ENCODE measurements around the gene POTEH.
"Not testable (repeated sequence)": the region's sequence is repeated elsewhere in the genome, so short reads cannot be mapped to it uniquely, and the experiment has no call there.

POTEH gene

GRCh38 chr22:15689749-15690125 lies at the start of gene POTEH:
TSS of gene POTEH (plus strand) at chr22:15690026. CDS start at chr22:15690078, 52 bp downstream.
- H3K4me1 ChIP-seq; H3K4me3 ChIP-seq; H3K9ac ChIP-seq; H3K36me3 ChIP-seq; H3K27ac ChIP-seq; H3K4me2 ChIP-seq; H4K20me1 ChIP-seq; H3K9me3 ChIP-seq (replicated peaks in 1 of 11); H3K27me3 ChIP-seq: not testable (repeated sequence)

- H3K4me2 ChIP-seq; H4K20me1 ChIP-seq; H3K27me3 ChIP-seq; H3K4me1 ChIP-seq; H3K9me3 ChIP-seq (replicated peaks in 1 of 11); H3K27ac ChIP-seq; H3K36me3 ChIP-seq; H3K9ac ChIP-seq; H3K4me3 ChIP-seq: not testable (repeated sequence)
Observed at GRCh38 chr22:15642288-15642861, 47.5 kb upstream of the POTEH start.

GRCh38 chr22:15651954-15652353 lies 37.9 kb upstream of the POTEH start:
- H3K4me3 ChIP-seq; H3K9ac ChIP-seq; H3K27me3 ChIP-seq; H3K4me2 ChIP-seq; H4K20me1 ChIP-seq; H3K4me1 ChIP-seq; H3K9me3 ChIP-seq (replicated peaks in 1 of 11); H3K27ac ChIP-seq; H3K36me3 ChIP-seq: not testable (repeated sequence)

GRCh38 chr22:15652738-15653137 lies 37.1 kb upstream of the POTEH start:
- H3K4me2 ChIP-seq; H3K9me3 ChIP-seq (replicated peaks in 1 of 11); H3K27ac ChIP-seq; H4K20me1 ChIP-seq; H3K4me1 ChIP-seq; H3K36me3 ChIP-seq; H3K9ac ChIP-seq; H3K4me3 ChIP-seq; H3K27me3 ChIP-seq: not testable (repeated sequence)

- not testable (repeated sequence) for H3K36me3 ChIP-seq; H3K4me3 ChIP-seq; H3K9me3 ChIP-seq (replicated peaks in 1 of 11); H4K20me1 ChIP-seq; H3K4me1 ChIP-seq; H3K27ac ChIP-seq; H3K4me2 ChIP-seq; H3K27me3 ChIP-seq; H3K9ac ChIP-seq
Observed at GRCh38 chr22:15653241-15653640, 36.6 kb upstream of the POTEH start.

GRCh38 chr22:15661102-15661501 lies 28.7 kb upstream of the POTEH start:
- not testable (repeated sequence) for H3K36me3 ChIP-seq; H3K4me3 ChIP-seq; H3K9ac ChIP-seq; H4K20me1 ChIP-seq; H3K27me3 ChIP-seq; H3K9me3 ChIP-seq (replicated peaks in 1 of 11); H3K4me2 ChIP-seq; H3K4me1 ChIP-seq; H3K27ac ChIP-seq

- not testable (repeated sequence) for H3K4me1 ChIP-seq; H3K9ac ChIP-seq; H3K36me3 ChIP-seq; H3K4me2 ChIP-seq; H3K4me3 ChIP-seq; H3K27ac ChIP-seq; H4K20me1 ChIP-seq; H3K27me3 ChIP-seq; H3K9me3 ChIP-seq (replicated peaks in 1 of 11)
Observed at GRCh38 chr22:15664682-15665081, 25.1 kb upstream of the POTEH start.

- not testable (repeated sequence) for H3K36me3 ChIP-seq; H3K9ac ChIP-seq; H3K9me3 ChIP-seq (replicated peaks in 1 of 11); H3K4me2 ChIP-seq; H3K27me3 ChIP-seq; H4K20me1 ChIP-seq; H3K4me1 ChIP-seq; H3K27ac ChIP-seq; H3K4me3 ChIP-seq
Observed at GRCh38 chr22:15665478-15665877, 24.3 kb upstream of the POTEH start.

- H3K9ac ChIP-seq; H3K4me1 ChIP-seq; H3K27ac ChIP-seq; H3K36me3 ChIP-seq; H3K4me2 ChIP-seq; H3K27me3 ChIP-seq; H4K20me1 ChIP-seq; H3K4me3 ChIP-seq; H3K9me3 ChIP-seq (replicated peaks in 1 of 11): not testable (repeated sequence)
Observed at GRCh38 chr22:15669430-15669829, 20.4 kb upstream of the POTEH start.

- H3K27me3 ChIP-seq; H3K36me3 ChIP-seq; H3K4me1 ChIP-seq; H3K9me3 ChIP-seq (replicated peaks in 1 of 11); H4K20me1 ChIP-seq; H3K9ac ChIP-seq; H3K27ac ChIP-seq; H3K4me3 ChIP-seq; H3K4me2 ChIP-seq: not testable (repeated sequence)
Observed at GRCh38 chr22:15679702-15680101, 10.1 kb upstream of the POTEH start.

- H3K9ac ChIP-seq; H3K4me2 ChIP-seq; H3K9me3 ChIP-seq (replicated peaks in 1 of 11); H4K20me1 ChIP-seq; H3K4me1 ChIP-seq; H3K27me3 ChIP-seq; H3K36me3 ChIP-seq; H3K27ac ChIP-seq; H3K4me3 ChIP-seq: not testable (repeated sequence)
Observed at GRCh38 chr22:15684115-15684514, 5.7 kb upstream of the POTEH start.

- H3K36me3 ChIP-seq; H3K9me3 ChIP-seq (replicated peaks in 1 of 11); H4K20me1 ChIP-seq; H3K4me1 ChIP-seq; H3K9ac ChIP-seq; H3K27me3 ChIP-seq; H3K4me3 ChIP-seq; H3K4me2 ChIP-seq; H3K27ac ChIP-seq: not testable (repeated sequence)
Observed at GRCh38 chr22:15684695-15685094, 5.1 kb upstream of the POTEH start.

- H3K36me3 ChIP-seq; H3K9ac ChIP-seq; H3K9me3 ChIP-seq (replicated peaks in 1 of 11); H3K4me1 ChIP-seq; H4K20me1 ChIP-seq; H3K4me3 ChIP-seq; H3K4me2 ChIP-seq; H3K27me3 ChIP-seq; H3K27ac ChIP-seq: not testable (repeated sequence)
Observed at GRCh38 chr22:15685641-15686040, 4.2 kb upstream of the POTEH start.

GRCh38 chr22:15687086-15687485 lies 2.7 kb upstream of the POTEH start:
- not testable (repeated sequence) for H3K27me3 ChIP-seq; H3K9ac ChIP-seq; H3K4me1 ChIP-seq; H3K27ac ChIP-seq; H3K36me3 ChIP-seq; H3K4me2 ChIP-seq; H3K9me3 ChIP-seq (replicated peaks in 1 of 11); H3K4me3 ChIP-seq; H4K20me1 ChIP-seq

- not testable (repeated sequence) for H3K27ac ChIP-seq; H4K20me1 ChIP-seq; H3K36me3 ChIP-seq; H3K9ac ChIP-seq; H3K4me1 ChIP-seq; H3K4me3 ChIP-seq; H3K9me3 ChIP-seq (replicated peaks in 1 of 11); H3K27me3 ChIP-seq; H3K4me2 ChIP-seq
Observed at GRCh38 chr22:15687676-15688075, 2.1 kb upstream of the POTEH start.

All from BLaER1 treated with 17β-estradiol and CSF1 and Interleukin-3, amounts not matched to agents 10 nM and 100 nM (cell line).